Measurements from ENCODE around the gene HS6ST1.
"Not testable (repeated sequence)": the region's sequence is repeated elsewhere in the genome, so short reads cannot be mapped to it uniquely, and the experiment has no call there.

The HS6ST1 gene

DNA sequence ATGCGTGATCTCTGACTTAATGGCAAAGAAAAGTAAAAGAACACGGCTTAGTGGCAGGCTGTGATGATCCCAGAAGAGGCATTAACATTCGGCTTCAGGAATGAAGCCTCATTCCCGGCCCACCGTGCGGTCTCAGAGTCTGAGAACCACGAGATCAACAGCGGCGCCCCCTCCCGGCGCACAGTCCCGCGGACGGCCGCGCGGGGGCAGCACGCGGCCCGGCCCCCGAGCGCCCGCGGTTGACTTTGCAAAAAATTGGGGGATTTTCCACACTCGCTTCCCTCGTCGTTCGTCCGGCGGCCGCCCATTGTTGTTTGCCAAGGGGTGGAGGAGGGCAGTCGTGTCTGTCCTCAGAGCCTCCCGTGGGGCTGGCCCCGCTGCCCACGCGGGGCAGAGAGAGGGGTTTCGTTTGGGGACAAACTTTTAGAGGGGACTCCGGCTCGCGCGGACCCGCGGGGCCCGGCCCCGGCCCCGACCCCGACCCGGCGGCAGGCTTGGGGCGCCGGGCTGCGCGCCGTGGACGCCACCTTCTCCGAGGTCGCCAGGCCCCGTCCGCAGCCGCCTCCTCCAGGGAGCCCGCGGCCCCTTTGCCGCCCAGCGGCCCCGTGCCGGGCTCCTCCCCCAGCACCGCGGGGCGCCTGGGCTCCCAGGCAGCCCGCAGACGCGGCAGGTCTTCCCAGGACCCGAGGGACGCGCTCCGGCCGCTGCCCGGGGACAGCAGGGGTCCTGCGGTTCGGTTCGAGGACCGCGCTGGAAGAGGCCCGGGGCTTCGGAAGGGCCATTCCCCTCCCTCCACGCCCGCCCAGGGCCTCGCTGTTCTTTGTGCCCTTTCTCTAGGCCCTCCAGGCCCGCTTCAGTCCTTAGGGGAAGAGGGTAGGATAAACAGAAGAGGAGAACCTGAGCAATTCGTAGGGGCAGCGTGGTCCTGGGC, 3.4 kb upstream of the HS6ST1 start:
- peak; percentile 95 for DNase-seq (ENCODE audit: low spot score)

- peak; percentile 4 for DNase-seq (ENCODE audit: low spot score)
Observed at GRCh38 chr2:128320906-128321771, 2.5 kb upstream of the HS6ST1 start.

- DNase-seq (ENCODE audit: low spot score) = peak; percentile 5
Observed at GRCh38 chr2:128320192-128320905, 1.7 kb upstream of the HS6ST1 start.

- DNase-seq (ENCODE audit: low spot score) = peak; percentile 5
Observed at GRCh38 chr2:128319631-128320191, 1.0 kb upstream of the HS6ST1 start.

DNA sequence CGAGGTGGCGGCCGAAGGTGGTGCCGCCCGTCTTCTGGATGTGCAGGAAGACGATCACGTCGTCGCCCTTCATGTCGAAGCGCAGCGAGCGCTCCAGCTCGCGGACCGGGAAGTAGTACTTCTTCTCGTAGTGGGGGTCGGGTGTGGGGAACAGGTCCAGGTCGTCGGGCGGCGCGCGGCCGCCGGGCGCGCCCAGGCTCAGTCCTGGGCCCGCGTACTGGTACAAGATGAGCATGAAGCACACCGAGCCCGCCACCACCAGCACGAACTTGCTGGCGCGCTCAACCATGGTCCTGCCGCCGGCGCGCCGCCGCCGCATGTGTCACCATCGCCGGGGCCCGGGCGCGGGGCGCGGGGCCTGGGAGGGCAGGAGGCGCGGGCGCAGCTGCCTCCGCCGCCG, 423 bp downstream of the HS6ST1 start:
- DNase-seq (ENCODE audit: low spot score) = not testable (repeated sequence)

GRCh38 chr2:128317899-128318225, 806 bp downstream of the HS6ST1 start:
- not testable (repeated sequence) for DNase-seq (ENCODE audit: low spot score)

- peak; percentile 17 for DNase-seq (ENCODE audit: low spot score)
Observed at GRCh38 chr2:128317181-128317898, 1.3 kb downstream of the HS6ST1 start.

DNA sequence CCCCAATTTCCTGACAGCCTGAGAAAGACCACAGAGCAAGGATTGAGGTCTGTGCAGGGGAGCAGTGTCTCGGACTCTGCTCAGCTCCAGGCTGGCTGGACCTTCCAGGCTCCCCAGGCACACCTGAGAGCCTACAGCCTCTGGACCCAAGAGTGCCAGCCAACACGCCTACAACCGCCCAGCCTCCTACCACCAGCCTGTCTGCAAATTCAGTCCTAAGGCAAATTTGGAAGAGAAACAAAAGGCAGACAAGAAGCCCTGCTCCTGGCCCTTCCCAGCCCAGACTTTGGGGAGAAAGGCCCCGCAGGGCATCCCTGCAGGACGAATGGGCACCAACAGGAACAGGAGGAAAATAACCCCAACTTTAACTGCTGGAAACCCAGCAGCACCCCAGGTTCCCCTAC, 1.9 kb downstream of the HS6ST1 start:
- DNase-seq (ENCODE audit: low spot score) = peak; percentile 8

- DNase-seq (ENCODE audit: low spot score) = peak; percentile 13
Observed at GRCh38 chr2:128315829-128316776, 2.6 kb downstream of the HS6ST1 start.

DNA sequence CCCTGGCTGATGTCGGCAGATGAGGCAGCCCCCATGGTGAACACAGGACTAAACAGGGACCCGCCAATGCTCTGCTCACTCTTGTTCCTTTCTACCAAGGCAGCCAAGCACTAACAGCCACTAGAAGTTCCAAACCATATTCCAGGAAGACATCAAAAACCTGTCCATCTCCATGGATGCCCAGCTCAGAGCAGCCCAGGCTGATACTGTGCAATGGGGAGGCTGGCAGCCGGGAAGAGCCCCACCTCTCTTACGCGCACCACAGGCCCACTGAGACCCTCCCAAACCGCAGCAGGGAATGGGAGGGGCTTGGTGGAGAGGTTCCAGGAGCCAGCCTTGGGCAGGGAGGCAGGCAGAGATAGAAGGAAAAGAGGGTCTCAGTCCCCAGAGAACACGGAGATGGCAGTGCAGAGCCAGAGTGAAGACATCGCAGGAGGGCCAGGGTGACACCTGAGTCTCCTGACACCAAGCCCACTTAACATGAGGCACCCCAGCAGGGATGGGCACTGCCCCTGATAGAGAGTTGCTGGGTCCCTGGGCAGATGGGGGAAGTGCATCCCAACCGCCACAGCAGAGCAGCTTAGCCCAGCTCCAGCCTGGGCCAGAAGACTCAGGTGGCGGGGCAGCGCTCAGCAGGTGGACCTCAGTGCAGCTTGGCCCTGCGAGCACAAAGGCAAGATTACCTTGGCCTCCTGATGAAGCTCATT, 3.4 kb downstream of the HS6ST1 start:
- DNase-seq (ENCODE audit: low spot score) = peak; percentile 5

- peak; percentile 7 for DNase-seq (ENCODE audit: low spot score)
Observed at GRCh38 chr2:128314348-128315121, 4.1 kb downstream of the HS6ST1 start.

DNA sequence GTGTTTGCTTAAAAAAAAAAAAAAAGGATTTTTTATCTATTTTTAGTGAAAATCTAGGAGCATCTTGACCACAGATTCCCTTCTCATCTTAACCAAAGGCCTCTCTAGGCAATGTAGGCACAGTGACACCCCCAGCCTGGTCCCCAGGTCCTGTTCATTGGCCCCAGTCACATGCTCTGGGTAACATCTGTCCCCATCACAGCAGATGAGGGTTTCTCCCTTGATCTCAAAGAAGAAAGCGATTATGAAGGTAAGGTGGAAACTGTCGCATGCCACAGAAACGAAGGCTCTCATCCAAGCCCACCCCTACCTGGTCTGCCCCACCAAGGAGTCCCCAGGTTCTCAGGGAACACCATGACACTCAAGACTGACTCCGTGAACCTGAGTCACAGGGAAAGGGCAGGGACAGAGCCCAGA, 4.7 kb downstream of the HS6ST1 start:
- peak; percentile 5 for DNase-seq (ENCODE audit: low spot score)

DNA sequence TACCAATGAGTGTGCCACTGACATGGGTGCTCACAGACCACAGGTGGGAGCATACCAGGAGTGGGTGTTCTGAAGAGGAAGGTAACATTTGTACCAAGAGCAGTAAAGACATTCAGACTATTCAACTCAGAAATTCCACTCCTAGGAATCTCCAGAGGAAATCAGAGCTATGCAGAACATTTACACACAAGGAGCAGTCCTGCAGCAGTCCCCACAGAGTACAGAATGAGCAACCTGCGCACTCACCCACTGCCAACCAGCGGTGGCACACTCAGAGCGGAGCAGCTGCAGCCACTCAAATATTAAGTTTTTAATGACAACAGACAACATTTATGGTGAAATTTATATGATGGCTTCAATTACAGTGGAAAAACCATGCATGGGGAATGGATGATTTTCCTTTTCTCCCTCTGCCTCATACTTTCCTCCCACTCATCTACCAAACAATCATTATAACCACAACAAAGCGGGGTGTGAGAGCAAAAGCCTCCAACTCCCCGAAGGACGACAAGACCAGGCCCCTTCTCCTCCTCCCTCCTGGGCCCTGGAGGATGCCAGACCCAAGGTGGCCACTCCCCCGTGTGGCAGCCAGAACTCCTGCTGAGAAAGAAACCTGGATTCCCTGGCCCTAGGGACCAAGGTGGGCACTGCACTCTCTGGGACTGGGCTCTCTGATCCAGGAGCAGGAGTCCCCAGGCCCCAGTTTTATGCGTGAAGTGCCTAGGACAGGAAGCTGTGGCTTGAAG, 5.4 kb downstream of the HS6ST1 start:
- peak; percentile 37 for DNase-seq (ENCODE audit: low spot score)

DNA sequence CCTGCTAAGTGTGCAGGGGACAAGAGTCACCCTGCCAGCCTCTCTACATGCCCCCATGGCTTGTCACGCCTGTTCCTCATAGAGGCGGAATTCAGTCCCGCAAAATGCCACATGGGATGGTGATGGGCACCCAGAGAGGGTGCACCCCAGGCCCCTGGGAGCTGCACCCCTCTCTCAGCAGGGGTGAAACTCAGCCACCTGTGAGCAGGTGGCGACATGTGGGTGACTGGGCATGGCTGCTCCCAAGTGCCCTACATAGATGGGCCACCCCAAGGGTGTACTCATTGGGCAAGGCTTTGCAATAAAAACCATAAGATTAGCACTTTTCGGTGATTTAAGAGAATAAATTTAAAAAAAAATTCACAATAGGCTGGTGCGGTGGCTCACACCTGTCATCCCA, 6.3 kb downstream of the HS6ST1 start:
- no peak for DNase-seq (ENCODE audit: low spot score)

DNA sequence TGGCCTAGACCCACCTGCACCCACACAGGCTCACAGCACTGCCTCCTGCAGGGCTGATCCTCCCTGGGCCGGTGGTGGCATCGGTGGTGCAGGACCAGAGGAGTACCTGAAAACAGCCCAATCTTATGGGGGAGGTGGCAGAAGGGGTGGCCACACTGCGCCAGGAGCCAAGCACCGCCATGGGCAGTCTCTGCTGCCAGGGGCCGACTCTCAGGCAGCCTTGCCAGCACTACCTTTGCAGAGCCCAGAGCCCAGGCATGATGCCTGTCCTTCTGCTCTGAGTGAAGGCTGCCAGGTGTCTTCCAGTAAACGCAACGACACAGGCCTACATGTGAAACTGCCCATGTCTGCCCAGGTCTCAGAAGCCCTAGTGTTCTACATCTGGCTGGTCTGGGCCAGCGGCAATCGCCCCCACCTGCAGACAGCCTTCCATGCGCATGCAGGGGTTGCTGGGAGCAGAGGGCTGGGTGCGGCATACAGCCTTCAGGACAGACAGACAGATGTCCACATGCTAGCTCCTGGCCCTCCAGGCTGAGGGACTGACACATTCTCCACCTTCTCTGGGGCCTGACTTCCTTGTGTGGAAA, 6.8 kb downstream of the HS6ST1 start:
- DNase-seq (ENCODE audit: low spot score) = no peak

DNA sequence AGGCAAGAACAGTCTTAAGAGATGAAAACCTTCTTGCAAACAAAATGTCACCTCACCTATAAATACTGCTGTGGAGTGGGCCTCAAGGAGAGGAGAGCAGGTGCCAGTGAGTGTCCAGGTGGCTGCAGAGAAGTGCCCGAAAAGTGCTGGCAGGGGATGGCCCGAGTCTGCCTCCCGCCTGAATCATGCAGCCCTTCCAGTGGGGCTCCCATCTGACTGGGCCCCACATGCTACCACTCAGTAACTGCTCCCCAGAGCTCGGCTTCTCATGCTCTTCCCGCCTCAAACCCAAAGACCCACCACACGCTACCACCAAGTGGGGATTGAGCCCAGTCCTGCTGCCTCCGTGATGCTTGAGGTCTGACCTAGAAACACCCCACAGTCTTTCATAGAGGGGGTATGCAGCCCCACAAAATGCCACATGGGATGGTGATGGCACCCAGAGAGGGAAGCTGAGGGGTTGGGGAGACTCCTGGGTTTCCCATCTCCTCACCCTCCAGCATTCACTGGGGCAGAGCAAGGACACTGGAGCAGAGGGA, 7.4 kb downstream of the HS6ST1 start:
- DNase-seq (ENCODE audit: low spot score) = no peak

- no peak for DNase-seq (ENCODE audit: low spot score)
Observed at GRCh38 chr2:128310761-128311160, 7.9 kb downstream of the HS6ST1 start.

Measured in AG20443 (cell line).